GM21619 (cell line): Measurements from ENCODE around the gene FIZ1.
"Not testable (repeated sequence)": the region's sequence is repeated elsewhere in the genome, so short reads cannot be mapped to it uniquely, and the experiment has no call there.

Experiments
- ATAC-seq: cut with Tn5 transposase; IDR thresholded peaks from one replicate; pipeline ENCODE4 v1.9.1; 2021; ENCODE audit not compliant: unreplicated experiment

FIZ1 gene

GRCh38 chr19:55596304-55596703, 3.0 kb downstream of the FIZ1 start:
- no peak for ATAC-seq

GRCh38 chr19:55594996-55595545, 4.2 kb downstream of the FIZ1 start:
- ATAC-seq: no peak

GRCh38 chr19:55593096-55593772, 6.1 kb downstream of the FIZ1 start:
- no peak for ATAC-seq

- no peak for ATAC-seq
Observed at GRCh38 chr19:55592391-55593090, 6.8 kb downstream of the FIZ1 start.

- no peak for ATAC-seq
Observed at GRCh38 chr19:55591555-55591954, 7.8 kb downstream of the FIZ1 start.

GRCh38 chr19:55590617-55591016, 8.7 kb downstream of the FIZ1 start:
- ATAC-seq: no peak

- no peak for ATAC-seq
Observed at GRCh38 chr19:55590109-55590508, 9.2 kb downstream of the FIZ1 start.

GRCh38 chr19:55588738-55589137, 10.6 kb downstream of the FIZ1 start:
- ATAC-seq: no peak

GRCh38 chr19:55586976-55587668, 12.2 kb downstream of the FIZ1 start:
- peak; percentile 92 for ATAC-seq

GRCh38 chr19:55585658-55586339, 13.5 kb downstream of the FIZ1 start:
- no peak for ATAC-seq

- ATAC-seq: no peak
Observed at GRCh38 chr19:55584871-55585270, 14.4 kb downstream of the FIZ1 start.

GRCh38 chr19:55583897-55584296, 15.4 kb downstream of the FIZ1 start:
- not testable (repeated sequence) for ATAC-seq

GRCh38 chr19:55582284-55582683, 17.0 kb downstream of the FIZ1 start:
- not testable (repeated sequence) for ATAC-seq

GRCh38 chr19:55581823-55582223, 17.5 kb downstream of the FIZ1 start:
- no peak for ATAC-seq

- no peak for ATAC-seq
Observed at GRCh38 chr19:55581145-55581822, 18.0 kb downstream of the FIZ1 start.

GRCh38 chr19:55580628-55581144, 18.6 kb downstream of the FIZ1 start, which contains the start of gene ZNF579:
ZNF579 (minus strand) TSS chr19:55580848; CDS start chr19:55579639, 1,209 bp downstream.
- ATAC-seq: no peak

- no peak for ATAC-seq
Observed at GRCh38 chr19:55579766-55580621, 19.3 kb downstream of the FIZ1 start.

GRCh38 chr19:55578761-55579747, 20.3 kb downstream of the FIZ1 start:
- ATAC-seq: no peak
